GM18870 (cell line): ENCODE results near the gene ILK.

Source experiments
- ATAC-seq: cut with Tn5 transposase; IDR thresholded peaks from one replicate; pipeline ENCODE4 v1.9.1; 2021; ENCODE audit warnings: moderate library complexity; ENCODE audit not compliant: unreplicated experiment

The ILK gene

GRCh38 chr11:6604790-6605189 lies 1.2 kb downstream of the ILK start:
- ATAC-seq: no peak

GRCh38 chr11:6606471-6607189 lies 3.1 kb downstream of the ILK start:
- peak; percentile 38 for ATAC-seq

DNA sequence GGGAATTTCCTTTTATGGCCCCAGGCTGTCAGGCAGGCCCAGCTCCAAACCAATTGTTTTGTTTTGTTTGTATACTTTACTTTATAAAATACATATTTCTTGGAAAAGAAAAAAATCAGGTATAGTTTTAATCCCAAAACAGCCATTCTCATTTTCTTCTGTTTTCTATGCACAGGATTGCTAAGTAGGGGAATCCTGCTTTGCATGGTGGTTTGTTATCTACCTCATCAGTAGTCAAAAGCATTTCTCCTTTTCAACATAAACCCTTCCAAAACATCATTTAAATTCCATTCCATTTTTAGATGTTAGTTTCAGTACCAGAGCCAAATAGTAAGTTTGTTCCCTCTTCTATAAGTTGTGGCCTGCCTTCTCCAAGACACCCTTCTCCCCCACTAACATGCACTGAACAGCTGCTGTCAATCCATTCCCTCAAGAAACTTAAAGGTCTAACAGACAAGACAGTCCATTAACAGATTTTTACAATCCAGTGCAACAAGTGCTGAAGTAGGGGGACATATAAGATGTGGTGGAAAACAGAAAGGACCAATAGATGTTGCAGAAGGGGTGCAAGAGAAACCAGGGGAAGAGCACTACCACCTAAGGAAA lies 3.7 kb downstream of the ILK start:
- ATAC-seq: no peak

GRCh38 chr11:6608011-6608410 lies 4.4 kb downstream of the ILK start:
- ATAC-seq: no peak

GRCh38 chr11:6608726-6609501 lies 5.3 kb downstream of the ILK start:
- ATAC-seq: no peak

DNA sequence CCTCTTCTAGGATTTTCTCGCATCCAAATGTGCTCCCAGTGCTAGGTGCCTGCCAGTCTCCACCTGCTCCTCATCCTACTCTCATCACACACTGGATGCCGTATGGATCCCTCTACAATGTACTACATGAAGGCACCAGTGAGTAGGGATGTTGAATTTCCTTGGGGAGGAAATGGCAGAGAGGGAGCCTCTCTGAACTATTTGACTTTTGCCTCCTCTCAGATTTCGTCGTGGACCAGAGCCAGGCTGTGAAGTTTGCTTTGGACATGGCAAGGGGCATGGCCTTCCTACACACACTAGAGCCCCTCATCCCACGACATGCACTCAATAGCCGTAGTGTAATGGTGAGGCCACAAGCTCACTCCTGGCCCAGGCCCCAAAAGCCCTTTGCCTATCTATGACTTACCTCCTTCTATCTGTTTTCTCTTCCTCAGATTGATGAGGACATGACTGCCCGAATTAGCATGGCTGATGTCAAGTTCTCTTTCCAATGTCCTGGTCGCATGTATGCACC lies 6.0 kb downstream of the ILK start:
- ATAC-seq: no peak

- ATAC-seq: no peak
These were observed 7.0 kb downstream of the ILK start for GRCh38 chr11:6610591-6610990.

DNA sequence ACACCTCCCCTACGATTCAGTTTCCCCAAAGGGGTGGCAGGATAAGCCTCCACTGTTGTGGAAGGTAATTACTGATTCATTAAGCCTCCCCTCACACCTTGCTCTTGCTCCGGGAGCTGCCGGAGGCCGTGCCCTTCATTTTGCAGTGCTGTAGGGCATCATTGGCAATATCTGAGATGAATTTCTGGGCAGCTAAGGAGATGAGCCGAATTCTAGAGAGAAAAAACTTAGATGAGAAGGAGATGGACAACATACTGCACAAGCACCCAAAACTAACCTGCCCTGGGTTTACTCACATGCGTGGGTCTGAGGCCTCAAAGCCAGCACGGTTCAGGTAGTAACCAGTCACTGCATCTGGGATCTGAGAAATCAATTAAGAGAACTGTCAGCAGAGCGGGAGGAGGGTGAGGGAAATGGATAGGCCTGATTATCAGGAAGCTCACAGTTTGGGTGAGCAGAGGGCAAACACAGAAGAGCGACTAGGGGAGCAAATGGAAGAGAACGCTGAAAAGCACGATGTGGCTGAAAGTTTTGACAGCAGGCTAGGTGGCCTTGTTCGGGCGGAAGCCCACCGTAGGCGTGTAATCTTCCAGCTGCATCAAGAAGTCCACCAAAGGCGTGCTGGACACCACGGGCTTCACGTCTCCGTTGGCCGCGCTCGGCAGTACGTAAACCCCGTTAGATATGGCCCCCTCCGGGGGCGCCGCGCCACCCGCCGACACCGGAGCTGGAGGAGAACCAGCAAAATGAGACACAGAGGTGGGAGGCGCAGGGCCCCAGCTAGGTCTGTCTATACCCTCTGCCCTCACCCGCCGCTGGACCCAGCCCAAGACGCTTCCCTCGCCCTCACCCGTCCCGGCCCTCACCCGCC lies 7.8 kb downstream of the ILK start:
- no peak for ATAC-seq

DNA sequence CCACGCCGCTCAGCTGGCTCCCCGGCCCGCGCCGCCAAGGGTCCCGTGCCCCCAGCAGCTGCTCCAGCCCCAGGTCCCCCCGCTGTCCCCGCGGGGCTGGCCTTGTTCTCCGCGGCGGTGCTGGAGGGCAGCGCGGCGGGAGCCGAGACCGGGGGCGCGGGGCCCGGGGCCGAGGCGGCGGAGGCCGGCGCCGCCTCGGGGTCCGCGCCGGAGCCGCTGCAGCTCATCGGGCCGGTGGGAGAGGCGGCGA lies 8.3 kb downstream of the ILK start:
- ATAC-seq: no peak

GRCh38 chr11:6612213-6613041 lies 8.9 kb downstream of the ILK start, which contains the start of gene TAF10:
Gene TAF10 (minus strand): TSS chr11:6612216. CDS start chr11:6612189, 27 bp downstream.
- ATAC-seq: peak; percentile 74

- ATAC-seq: no peak
These were observed 9.9 kb downstream of the ILK start for GRCh38 chr11:6613496-6613895.

- no peak for ATAC-seq
These were observed 10.9 kb downstream of the ILK start for GRCh38 chr11:6614446-6614845.

DNA sequence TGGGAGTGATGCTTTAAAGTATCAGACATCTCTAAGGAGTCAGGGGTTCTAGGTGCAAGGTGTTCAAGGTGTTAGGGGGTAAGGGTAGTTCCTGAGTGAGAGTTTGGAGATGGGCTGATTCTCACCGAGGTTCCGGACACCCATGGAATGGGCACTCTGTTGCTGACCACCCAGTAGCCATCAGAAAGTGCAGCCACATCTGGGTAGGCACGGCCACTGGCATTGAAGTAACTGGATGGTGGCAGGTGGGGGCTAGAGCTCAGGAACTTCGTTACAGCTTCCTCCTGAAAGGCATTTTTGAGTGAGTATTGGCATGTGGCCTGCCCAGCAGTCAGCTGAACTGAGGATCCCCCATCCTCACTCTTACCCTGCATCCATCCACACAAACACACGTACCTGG lies 11.5 kb downstream of the ILK start:
- ATAC-seq: no peak

GRCh38 chr11:6615882-6616585 lies 12.5 kb downstream of the ILK start:
- no peak for ATAC-seq

GRCh38 chr11:6616596-6617250 lies 13.1 kb downstream of the ILK start:
- no peak for ATAC-seq

DNA sequence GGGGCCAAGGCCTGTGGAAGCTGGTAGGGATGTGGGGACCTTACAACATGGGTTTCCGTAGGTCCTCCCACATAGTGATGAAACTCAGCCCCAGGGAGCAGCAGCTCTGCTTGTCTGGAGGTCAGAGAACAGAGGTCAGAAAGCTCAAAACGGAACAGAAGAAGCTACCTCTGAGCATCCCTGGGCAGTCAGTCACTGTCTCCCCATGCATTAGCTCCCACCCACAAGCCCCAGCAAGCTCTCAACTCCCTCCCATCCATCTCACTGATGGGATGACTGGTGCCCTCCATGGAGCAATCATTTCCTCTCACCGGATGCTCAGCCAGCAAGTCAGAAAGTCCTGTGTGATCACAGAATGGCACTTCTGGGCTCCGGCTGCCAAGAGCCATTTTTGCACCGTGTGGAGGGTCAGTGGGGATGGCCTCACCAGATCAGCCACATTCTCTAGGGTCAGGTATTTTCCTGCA lies 13.8 kb downstream of the ILK start:
- no peak for ATAC-seq

- ATAC-seq: no peak
These were observed 14.8 kb downstream of the ILK start for GRCh38 chr11:6618117-6619003.
